Gastrocnemius medialis (tissue), 4 donors: ENCODE measurements around the gene EFNA5.

ENCODE experiments used
- POLR2A ChIP-seq, 2 donors: fragments of 450-650 bp; IDR thresholded peaks; one replicate each; pipeline ENCODE4 v1.6.1; 2017; ENCODE audit warnings: antibody characterized with exemption in 2 of 2, mild to moderate bottlenecking in 2 of 2, moderate library complexity in 2 of 2
- TF ChIP-seq, protein P1 (sequence below), 5 experiments: fragments of 450-650 bp in 3 of 5; fragments of 200-600 bp in 2 of 5; sonication (generic) in 2 of 5; IDR thresholded peaks in 4 of 5; conservative IDR thresholded peaks in 1 of 5; 1 replicate in 4 of 5; 2 replicates in 1 of 5; pipeline ENCODE4 v1.5.1; 2016 to 2019; ENCODE audit warnings: antibody characterized with exemption in 5 of 5, mild to moderate bottlenecking in 3 of 5, moderate library complexity in 3 of 5

DNA sequence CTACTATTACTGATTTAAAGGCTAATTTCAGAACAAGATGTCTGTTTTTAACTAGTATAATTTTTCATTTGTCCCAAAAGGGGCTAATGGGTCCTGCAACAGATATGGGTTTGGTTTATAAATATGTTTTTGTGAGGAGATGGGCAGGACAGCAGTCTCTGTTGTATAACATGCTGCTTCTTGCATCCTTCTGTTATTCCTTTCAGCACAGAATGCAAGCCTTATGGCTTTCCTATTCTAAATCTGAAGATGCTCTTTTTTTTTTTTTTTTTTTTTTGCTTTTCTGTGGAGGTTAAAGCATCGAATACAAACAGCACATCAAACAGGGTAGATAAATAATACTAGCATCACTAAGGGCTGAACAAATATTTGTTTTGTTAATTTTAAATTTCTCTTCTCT lies 235.7 kb downstream of the EFNA5 start:
- TF ChIP-seq, protein P1, sequence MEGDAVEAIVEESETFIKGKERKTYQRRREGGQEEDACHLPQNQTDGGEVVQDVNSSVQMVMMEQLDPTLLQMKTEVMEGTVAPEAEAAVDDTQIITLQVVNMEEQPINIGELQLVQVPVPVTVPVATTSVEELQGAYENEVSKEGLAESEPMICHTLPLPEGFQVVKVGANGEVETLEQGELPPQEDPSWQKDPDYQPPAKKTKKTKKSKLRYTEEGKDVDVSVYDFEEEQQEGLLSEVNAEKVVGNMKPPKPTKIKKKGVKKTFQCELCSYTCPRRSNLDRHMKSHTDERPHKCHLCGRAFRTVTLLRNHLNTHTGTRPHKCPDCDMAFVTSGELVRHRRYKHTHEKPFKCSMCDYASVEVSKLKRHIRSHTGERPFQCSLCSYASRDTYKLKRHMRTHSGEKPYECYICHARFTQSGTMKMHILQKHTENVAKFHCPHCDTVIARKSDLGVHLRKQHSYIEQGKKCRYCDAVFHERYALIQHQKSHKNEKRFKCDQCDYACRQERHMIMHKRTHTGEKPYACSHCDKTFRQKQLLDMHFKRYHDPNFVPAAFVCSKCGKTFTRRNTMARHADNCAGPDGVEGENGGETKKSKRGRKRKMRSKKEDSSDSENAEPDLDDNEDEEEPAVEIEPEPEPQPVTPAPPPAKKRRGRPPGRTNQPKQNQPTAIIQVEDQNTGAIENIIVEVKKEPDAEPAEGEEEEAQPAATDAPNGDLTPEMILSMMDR (IDR thresholded peaks at IDR 0.05 in 4 of 5, conservative IDR thresholded peaks at IDR 0.05 in 1 of 5), result no peak
- TF ChIP-seq POLR2A (IDR thresholded peaks at IDR 0.05), result no peak
